Ovary (tissue), 3 donors: ENCODE data around the gene SV2C.

Experiments
- CTCF ChIP-seq, 3 donors: fragments of 450-650 bp in 2 of 3; fragments of 200-600 bp in 1 of 3; IDR thresholded peaks; one replicate each; pipeline versions ENCODE4 v1.5.1 to v1.8.0; 2016 to 2022; ENCODE audit warnings: antibody characterized with exemption in 3 of 3, mild to moderate bottlenecking in 1 of 3
- EP300 ChIP-seq: sonication (generic); formaldehyde crosslinking; IDR thresholded peaks from one replicate; pipeline ENCODE4 v1.6.1; 2017; ENCODE audit warnings: antibody characterized with exemption
- POLR2A ChIP-seq: fragments of 450-650 bp; IDR thresholded peaks from one replicate; pipeline ENCODE4 v1.6.1; 2017; ENCODE audit warnings: antibody characterized with exemption, mild to moderate bottlenecking, moderate library complexity
- donor health status: DM: no; HTN: no; CAD: no.

GRCh38 chr5:76371960-76372322, 288.8 kb downstream of the SV2C start:
- TF ChIP-seq CTCF (IDR thresholded peaks at IDR 0.05) (no peak), POLR2A (no peak), EP300 (no peak)
